ENCODE data around the gene GXYLT2. TPM values are rescaled to one million over a fixed set of nuclear protein-coding genes. Genes with fewer than 3 reads are reported as not detected.

GXYLT2 gene
- total and polyA plus RNA-seq, 10 of the 15 experiments (the other 5 are each of a cell fraction or from before 2014, with no cell fraction given): 0.27 to 2.6 (median 0.78) TPM

- TF ChIP-seq TCF3 (IDR thresholded peaks at IDR 0.05; ENCODE audit: borderline replicate concordance, insufficient read depth, low read depth, low read length) (no peak), E4F1 (IDR thresholded peaks at IDR 0.05; ENCODE audit: borderline replicate concordance, partially characterized antibody) (no peak), POLR2A (IDR thresholded peaks at IDR 0.05; ENCODE audit: low read depth, low read length) (no peak), ZZZ3 (IDR thresholded peaks at IDR 0.05; ENCODE audit: control insufficient read depth, insufficient read length, low read depth) (no peak), ZBTB33 (IDR thresholded peaks at IDR 0.05) (no peak), ZNF592 (IDR thresholded peaks at IDR 0.05) (no peak), CHD4 (IDR thresholded peaks at IDR 0.05) (no peak), MXI1 (IDR thresholded peaks at IDR 0.05; ENCODE audit: low read depth, low read length) (no peak), RELB (IDR thresholded peaks at IDR 0.05; ENCODE audit: low read depth) (peak; percentile 52; the same call in 1 of the 2 replicates), CBFB (IDR thresholded peaks at IDR 0.05; ENCODE audit: low read depth) (peak; percentile 75; the same call in 1 of the 2 replicates), IKZF2 (IDR thresholded peaks at IDR 0.05) (peak; percentile 90 to 94), ZNF622 (IDR thresholded peaks at IDR 0.05) (no peak), E2F8 (IDR thresholded peaks at IDR 0.05; ENCODE audit: low read depth, partially characterized antibody) (no peak), SMAD5 (IDR thresholded peaks at IDR 0.05; ENCODE audit: low read depth) (no peak), STAT3 (IDR thresholded peaks at IDR 0.05; ENCODE audit: low read depth, low read length) (no peak), CBX5 (IDR thresholded peaks at IDR 0.05; ENCODE audit: low read depth) (no peak)
These were observed 89.4 kb downstream of the GXYLT2 start (continued) for GRCh38 chr3:72977060-72977808.

All from GM12878 (cell line).